Natural killer cell (primary cell): Measurements from ENCODE around the gene AUH. TPM values are rescaled to one million over a fixed set of nuclear protein-coding genes. Genes with fewer than 3 reads are reported as not detected.

Experiments used
- ATAC-seq, 3 donors: fragments of 150-1000 bp in 2 of 3; fragments of 200-7000 bp in 1 of 3; cut with Tn5 transposase; 1 replicate in 1 of 3; 2 replicates in 2 of 3; pipeline ENCODE4 v1.10.0; 2021; ENCODE audit warnings: mild to moderate bottlenecking in 2 of 3, moderate library complexity in 2 of 3
- DNase-seq, 2 donors: peaks; one replicate each; pipeline versions ENCODE4 v3.0.0 to v3.0.0-alpha.2; 2013 to 2021; ENCODE audit warnings: mixed read lengths in 1 of 2
- H3K27ac ChIP-seq: one replicate; pipeline ENCODE4 v1.5.1; 2013; ENCODE audit warnings: mild to moderate bottlenecking, low read length
- H3K27me3 ChIP-seq: one replicate; pipeline ENCODE4 v1.6.1; 2013; ENCODE audit warnings: low read length; ENCODE audit not compliant: control insufficient read depth, insufficient read depth
- H3K36me3 ChIP-seq: one replicate; pipeline ENCODE4 v1.6.1; 2013; ENCODE audit warnings: low read length; ENCODE audit not compliant: control insufficient read depth, insufficient read depth
- H3K4me1 ChIP-seq: one replicate; pipeline ENCODE4 v1.6.1; 2013; ENCODE audit warnings: low read length; ENCODE audit not compliant: control insufficient read depth, insufficient read depth
- H3K4me3 ChIP-seq: one replicate; pipeline ENCODE4 v1.5.1; 2013; ENCODE audit warnings: low read length
- H3K9me3 ChIP-seq: one replicate; pipeline ENCODE4 v1.6.1; 2013; ENCODE audit warnings: low read length; ENCODE audit not compliant: control insufficient read depth, insufficient read depth
- H3K27ac Mint-ChIP-seq, 2 donors: one replicate each; pipeline ENCODE4 v1.8.0; 2022; ENCODE audit warnings: mild to moderate bottlenecking in 2 of 2, mixed read lengths in 2 of 2, moderate library complexity in 1 of 2
- H3K27me3 Mint-ChIP-seq, 2 donors: one replicate each; pipeline ENCODE4 v1.8.0; 2022; ENCODE audit warnings: low read depth in 2 of 2, mixed read lengths in 2 of 2
- H3K36me3 Mint-ChIP-seq: one replicate; pipeline ENCODE4 v1.8.0; 2022; ENCODE audit warnings: mixed read lengths
- H3K4me1 Mint-ChIP-seq, 2 donors: one replicate each; pipeline ENCODE4 v1.8.0; 2022; ENCODE audit warnings: mixed read lengths in 2 of 2
- H3K4me3 Mint-ChIP-seq: one replicate; pipeline ENCODE4 v1.8.0; 2022; ENCODE audit warnings: mild to moderate bottlenecking, moderate library complexity, mixed read lengths
- H3K9me3 Mint-ChIP-seq, 2 donors: one replicate each; pipeline ENCODE4 v1.8.0; 2022; ENCODE audit warnings: mixed read lengths in 2 of 2
- CTCF ChIP-seq: fragments of 200-600 bp; IDR thresholded peaks from one replicate; pipeline ENCODE4 v1.8.0; 2022; ENCODE audit warnings: antibody characterized with exemption
- whole genome bisulfite sequencing: methylation state at CpG from one replicate; pipeline ENCODE4 v1.1.7; 2013; ENCODE audit warnings: missing lambda C conversion rate; ENCODE audit not compliant: insufficient coverage; 5-methylcytosine and 5-hydroxymethylcytosine counted together
- intact Hi-C: fragments of 100-400 bp; cut with micrococcal nuclease; formaldehyde crosslinking; loops from one replicate; pipeline ENCODE4 v1.14.2; 2022
- total RNA-seq, 4 donors: library from RNA; stranded (reverse); fragments of 120-200 nt in 1 of 4; gene quantifications; one replicate each; pipeline versions ENCODE4 v1.2.3 to v1.2.4, GENCODE V29; 2013 to 2022

AUH gene
- total RNA-seq, 3 donors from 2014 or later (not counting 1 experiment from before 2014, with no cell fraction given), result 26.7 to 36.6 (median 34.9) TPM

DNA sequence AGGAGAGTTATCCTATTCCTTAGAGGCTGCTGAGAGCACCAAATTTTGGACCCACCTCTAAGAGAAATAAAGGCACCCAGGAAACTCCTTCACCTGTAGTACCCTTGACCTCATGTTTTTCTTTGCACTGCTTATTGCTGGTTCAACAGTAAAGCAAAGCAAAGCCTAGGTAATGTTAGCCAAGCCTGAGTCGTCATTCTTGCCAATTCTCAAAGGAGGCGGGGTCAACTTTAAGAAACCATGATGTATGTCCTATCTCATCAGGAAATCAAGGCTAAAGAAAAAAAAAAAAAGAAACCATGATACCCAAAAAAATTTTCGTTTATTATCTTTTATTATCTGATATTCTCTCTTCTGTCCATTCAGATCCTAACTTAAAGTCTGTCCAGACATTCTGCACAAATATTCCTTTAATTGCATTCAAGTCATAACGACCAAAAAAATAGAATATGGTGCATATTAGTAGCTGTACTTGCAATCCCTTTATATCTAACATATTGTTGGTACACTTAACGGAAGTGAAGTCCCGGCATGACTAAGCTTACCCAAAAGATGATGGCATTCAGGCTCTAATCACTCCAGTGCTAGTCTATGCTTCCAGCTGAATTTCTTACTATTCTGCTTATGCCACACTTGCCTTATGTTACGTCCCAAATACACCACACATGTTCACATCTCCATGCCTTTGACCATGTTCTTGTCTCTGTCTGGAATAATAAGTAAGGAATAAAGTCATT, 1.8 kb downstream of the AUH start:
- intact Hi-C loops, result loop anchor here (10.0 kb wide), 1 partner anchor 265 kb away; no protein-coding TSS in a partner anchor
- 80% methylated on average over 4 of the region's 7 CpGs for WGBS
- H3K27me3 Mint-ChIP-seq, result no peaks in the 10 kb centered on the region

DNA sequence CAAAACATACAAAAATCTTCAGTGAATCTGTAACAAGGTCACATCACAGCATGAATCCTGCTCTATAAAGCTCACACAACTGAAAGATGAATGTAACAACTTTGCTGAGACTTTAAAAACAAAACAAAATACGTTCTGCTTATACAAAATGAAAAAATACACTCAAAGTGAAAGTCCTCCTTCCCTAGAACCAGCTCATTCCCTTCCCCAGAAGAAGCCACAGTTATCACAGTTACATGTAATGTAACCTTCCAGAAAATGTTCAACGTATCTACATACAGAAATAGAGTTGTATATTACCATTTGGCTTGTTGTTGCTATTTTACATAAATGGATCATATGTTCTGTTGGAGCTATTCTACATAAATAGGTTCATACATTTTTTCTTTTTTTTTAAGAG, 2.6 kb downstream of the AUH start:
- 47% methylated on average over 1 of the region's 2 CpGs for WGBS
- no peaks in the 10 kb centered on the region for H3K9me3 ChIP-seq
- H3K36me3 ChIP-seq, result peaks cover 19% of the 10 kb centered on the region
- peaks cover 14% of the 10 kb centered on the region for H3K4me1 ChIP-seq
- Mint-ChIP-seq H3K4me1 (peaks cover 39 to 51% of the 10 kb centered on the region in 2 donors), H3K36me3 (no peaks in the 10 kb centered on the region), H3K27ac (no peak overlapping the region), H3K4me3 (no peak overlapping the region), H3K9me3 (no peaks in the 10 kb centered on the region), H3K27me3 (no peaks in the 10 kb centered on the region)
- no peak overlapping the region for H3K27ac ChIP-seq
- H3K4me3 ChIP-seq, result no peak overlapping the region
- no peaks in the 10 kb centered on the region for H3K27me3 ChIP-seq
- intact Hi-C loops, result no loop called here
- ATAC-seq (no peak), DNase-seq (no peak)
- TF ChIP-seq CTCF, result no peak

More for the DNA sequence above, 1.8 kb downstream of the AUH start:
- Mint-ChIP-seq H3K36me3 (no peaks in the 10 kb centered on the region), H3K4me3 (peak overlapping the region; percentile 93), H3K9me3 (no peaks in the 10 kb centered on the region), H3K27ac (peak overlapping the region in 1 of 2 donors; percentile 87), H3K4me1 (peaks cover 39 to 51% of the 10 kb centered on the region in 2 donors)
- Histone ChIP-seq H3K9me3 (no peaks in the 10 kb centered on the region), H3K4me1 (peaks cover 14% of the 10 kb centered on the region), H3K27me3 (no peaks in the 10 kb centered on the region), H3K36me3 (peaks cover 11% of the 10 kb centered on the region), H3K27ac (no peak overlapping the region), H3K4me3 (no peak overlapping the region)
- ATAC-seq (no peak), DNase-seq (no peak)
- TF ChIP-seq CTCF, result no peak

DNA sequence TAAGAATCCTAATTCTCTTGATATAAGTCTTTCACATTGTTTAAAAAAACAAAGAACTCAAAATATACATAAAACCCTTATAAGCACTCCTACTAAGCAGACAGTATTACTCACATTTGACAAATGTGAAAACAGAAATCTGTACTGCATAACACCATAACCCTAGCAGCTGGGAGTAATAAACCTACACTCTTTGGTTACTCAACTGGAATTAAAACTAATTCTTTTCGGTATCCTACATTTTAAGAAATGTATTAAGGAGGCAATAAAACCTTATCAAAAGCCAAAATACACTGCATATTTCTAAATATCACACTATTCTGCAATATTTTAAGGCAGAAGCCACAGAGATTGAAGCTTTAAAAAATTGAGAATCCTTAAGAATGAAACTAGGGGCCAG, 6.8 kb downstream of the AUH start:
- Histone ChIP-seq H3K4me3 (no peak overlapping the region), H3K36me3 (peaks cover 34% of the 10 kb centered on the region), H3K27me3 (no peaks in the 10 kb centered on the region), H3K4me1 (no peaks in the 10 kb centered on the region), H3K27ac (no peak overlapping the region), H3K9me3 (no peaks in the 10 kb centered on the region)
- H3K4me1 Mint-ChIP-seq, result peaks cover 24 to 30% of the 10 kb centered on the region in 2 donors
- 100% methylated on average over 1 of the region's 1 CpG for WGBS
- H3K27ac Mint-ChIP-seq, result no peak overlapping the region
- intact Hi-C loops, result no loop called here
- H3K4me3 Mint-ChIP-seq, result no peak overlapping the region
- H3K9me3 Mint-ChIP-seq, result no peaks in the 10 kb centered on the region
- no peaks in the 10 kb centered on the region for H3K36me3 Mint-ChIP-seq
- no peaks in the 10 kb centered on the region for H3K27me3 Mint-ChIP-seq
- ATAC-seq (no peak), DNase-seq (no peak)
- TF ChIP-seq CTCF, result no peak
